HepG2 (cell line): ENCODE measurements around the gene SIGLEC1. TPM values are rescaled to one million over a fixed set of nuclear protein-coding genes. Genes with fewer than 3 reads are reported as not detected.

Experiments used
- ATAC-seq: fragments of 200-7000 bp; cut with Tn5 transposase; 3 replicates; pipeline ENCODE4 v1.9.1; 2020; ENCODE audit warnings: mild to moderate bottlenecking, moderate library complexity
- BruUV-seq: library from RNA; stranded (reverse); fragments of 400-500 nt; replicated peaks from 2 replicates; lab custom pipeline; 2021; lab: Mats Ljungman, UMichigan
- CTCF ChIA-PET: fragments of 300-600 bp; formaldehyde crosslinking; extraction: SDS; loops from one replicate; lab custom pipeline; 2021; ENCODE audit warnings: low total read pairs, inconsistent platforms, low intra/inter-chr PET ratio; lab: Yijun Ruan, JAX
- POLR2A ChIA-PET: fragments of 350-600 bp; sonication (Branson Sonifier 250); formaldehyde crosslinking; loops from one replicate; lab custom pipeline; 2020; ENCODE audit warnings: antibody characterized with exemption, inconsistent platforms; lab: Yijun Ruan, JAX
- DNase-seq: peaks from one replicate; pipeline ENCODE4 v3.0.0-alpha.2; 2015; ENCODE audit warnings: low spot score
- FAIRE-seq: peaks from 3 replicates; lab custom pipeline; 2011; peaks lifted over from hg19 to GRCh38; lab: Jason Lieb, UNC
- H2AFZ ChIP-seq: one replicate; pipeline ENCODE4 v1.6.1; 2011; ENCODE audit warnings: low read length, inconsistent platforms
- H3K27ac ChIP-seq: fragments of 300-600 bp; 3 replicates; pipeline ENCODE4 v1.8.0; 2011; ENCODE audit warnings: mixed run types, mild to moderate bottlenecking, mixed read lengths, low read length, inconsistent platforms; ENCODE audit not compliant: insufficient read depth; ENCODE audit errors: extremely low read length
- H3K27me3 ChIP-seq, 2 experiments: fragments of 200-600 bp in 1 of 2; 2 replicates in 1 of 2; 3 replicates in 1 of 2; pipeline versions ENCODE4 v1.6.0 to v1.8.0; 2011; ENCODE audit warnings: low read length in 2 of 2, mild to moderate bottlenecking in 2 of 2, moderate library complexity in 2 of 2, inconsistent platforms in 1 of 2; ENCODE audit not compliant: insufficient read depth in 2 of 2, control insufficient read depth in 1 of 2
- H3K36me3 ChIP-seq, 2 experiments: fragments of 200-600 bp in 1 of 2; replicated peaks in 1 of 2; 2 replicates in 1 of 2; 3 replicates in 1 of 2; pipeline versions ENCODE4 v1.5.1 to v1.8.0; 2011; ENCODE audit warnings: low read length in 2 of 2, inconsistent platforms in 1 of 2; ENCODE audit not compliant: insufficient read depth in 2 of 2, control insufficient read depth in 1 of 2
- H3K4me1 ChIP-seq: 2 replicates; pipeline ENCODE4 v1.5.1; 2012; ENCODE audit warnings: low read length, inconsistent platforms; ENCODE audit not compliant: insufficient read depth
- H3K4me2 ChIP-seq: 2 replicates; pipeline ENCODE4 v1.6.0; 2011; ENCODE audit warnings: low read depth, low read length, inconsistent platforms
- H3K4me3 ChIP-seq, 3 experiments: fragments of 200-600 bp in 1 of 3; sonication (generic), shearing (Covaris generic) in 1 of 3; replicated peaks in 1 of 3; 2 replicates each; pipeline ENCODE4 v1.5.1; 2011 to 2016; ENCODE audit warnings: low read length in 3 of 3, inconsistent platforms in 2 of 3, low read depth in 2 of 3, mild to moderate bottlenecking in 2 of 3, control low read depth in 1 of 3, mixed read lengths in 1 of 3; ENCODE audit not compliant: insufficient read depth in 1 of 3
- H3K79me2 ChIP-seq: one replicate; pipeline ENCODE4 v1.6.1; 2011; ENCODE audit warnings: low read length, inconsistent platforms; ENCODE audit not compliant: insufficient read depth
- H3K9ac ChIP-seq: 2 replicates; pipeline ENCODE4 v1.6.0; 2011; ENCODE audit warnings: mild to moderate bottlenecking, low read depth, low read length, inconsistent platforms; ENCODE audit not compliant: insufficient read depth
- H3K9me3 ChIP-seq: 2 replicates; pipeline ENCODE4 v1.5.1; 2012; ENCODE audit warnings: mild to moderate bottlenecking, low read length
- H4K20me1 ChIP-seq: 2 replicates; pipeline ENCODE4 v1.6.0; 2011; ENCODE audit warnings: inconsistent platforms, mild to moderate bottlenecking, low read length, moderate library complexity; ENCODE audit not compliant: insufficient read depth
- AKNA ChIP-seq: sonication (generic); formaldehyde crosslinking; IDR thresholded peaks from 2 replicates; pipeline ENCODE4 v1.4.0; 2020; ENCODE audit warnings: missing genetic modification reagents, borderline replicate concordance
- CREB1 ChIP-seq, 2 experiments: fragments of 450-650 bp in 1 of 2; IDR thresholded peaks; 2 replicates each; pipeline ENCODE4 v1.6.1; 2016 to 2017; ENCODE audit warnings: control low read depth in 1 of 2, mild to moderate bottlenecking in 1 of 2, missing compliant biosample characterization in 1 of 2, missing genetic modification characterization in 1 of 2
- HIC2 ChIP-seq: sonication (generic); formaldehyde crosslinking; IDR thresholded peaks from 2 replicates; pipeline ENCODE4 v1.9.0; 2022; ENCODE audit warnings: low read depth, missing genetic modification reagents
- HNRNPLL ChIP-seq: fragments of 200-400 bp; formaldehyde crosslinking; IDR thresholded peaks from 2 replicates; pipeline ENCODE4 v1.6.1; 2017; ENCODE audit warnings: mild to moderate bottlenecking, low read depth, low read length; ENCODE audit not compliant: poor library complexity, severe bottlenecking
- MTF2 ChIP-seq: sonication (generic); formaldehyde crosslinking; IDR thresholded peaks from 2 replicates; pipeline ENCODE4 v1.5.0; 2020; ENCODE audit warnings: missing genetic modification reagents, borderline replicate concordance
- RBFOX2 ChIP-seq: fragments of 200-400 bp; formaldehyde crosslinking; IDR thresholded peaks from 2 replicates; pipeline ENCODE4 v1.6.1; 2017; ENCODE audit warnings: low read depth, mild to moderate bottlenecking, low read length
- ZBTB10 ChIP-seq: sonication (generic); formaldehyde crosslinking; IDR thresholded peaks from 2 replicates; pipeline ENCODE4 v1.4.0; 2020; ENCODE audit warnings: missing genetic modification reagents, borderline replicate concordance
- ZBTB21 ChIP-seq: sonication (generic); formaldehyde crosslinking; IDR thresholded peaks from 2 replicates; pipeline ENCODE4 v1.4.0; 2020; ENCODE audit warnings: missing genetic modification reagents
- ZNF501 ChIP-seq: sonication (generic); formaldehyde crosslinking; IDR thresholded peaks from 2 replicates; pipeline ENCODE4 v1.5.1; 2020; ENCODE audit warnings: mild to moderate bottlenecking, moderate library complexity, missing genetic modification reagents
- WGBS: methylation state at CpG from one replicate; pipeline ENCODE4 v1.1.6; 2017; ENCODE audit warnings: low lambda C conversion rate; 5-methylcytosine and 5-hydroxymethylcytosine counted together
- in situ Hi-C: cut with HindIII; loops from 2 replicates; pipeline ENCODE4 v1.10.0; 2017; ENCODE audit warnings: low pct_unique_long_range_greater_than_20kb; ENCODE audit not compliant: extremely low pct_ligation_motif_present
- intact Hi-C: fragments of 100-400 bp; cut with micrococcal nuclease; formaldehyde crosslinking; loops from one replicate; pipeline ENCODE4 v1.10.0; 2022; ENCODE audit not compliant: unreplicated experiment
- polyA plus RNA-seq, 8 experiments: library from polyadenylated mRNA; depleted of rRNA in 3 of 8; stranded (reverse) in 7 of 8; unstranded in 1 of 8; fragments of >200 nt; fragmentation: Illumina TruSeq in 4 of 8; extraction: Trizol in 4 of 8; gene quantifications; 2 replicates each; pipeline versions ENCODE4 v1.2.1 to v1.2.3, GENCODE V29; 2011 to 2016; ENCODE audit warnings: low read depth in 4 of 8, missing spikeins in 1 of 8, mixed read lengths in 1 of 8; ENCODE audit not compliant: insufficient read depth in 1 of 8
- total RNA-seq, 5 experiments: library from RNA; depleted of rRNA; stranded (reverse); fragments of >200 nt; fragmentation: Illumina TruSeq; extraction: Trizol; gene quantifications; 2 replicates each; pipeline ENCODE4 v1.2.3, GENCODE V29; 2016; ENCODE audit warnings: low read depth in 1 of 5

Gene SIGLEC1
- total and polyA plus RNA-seq, 2 of the 13 experiments (the other 11 are each of a cell fraction or from before 2014, with no cell fraction given) = 0.01 TPM; not detected in 1

DNA sequence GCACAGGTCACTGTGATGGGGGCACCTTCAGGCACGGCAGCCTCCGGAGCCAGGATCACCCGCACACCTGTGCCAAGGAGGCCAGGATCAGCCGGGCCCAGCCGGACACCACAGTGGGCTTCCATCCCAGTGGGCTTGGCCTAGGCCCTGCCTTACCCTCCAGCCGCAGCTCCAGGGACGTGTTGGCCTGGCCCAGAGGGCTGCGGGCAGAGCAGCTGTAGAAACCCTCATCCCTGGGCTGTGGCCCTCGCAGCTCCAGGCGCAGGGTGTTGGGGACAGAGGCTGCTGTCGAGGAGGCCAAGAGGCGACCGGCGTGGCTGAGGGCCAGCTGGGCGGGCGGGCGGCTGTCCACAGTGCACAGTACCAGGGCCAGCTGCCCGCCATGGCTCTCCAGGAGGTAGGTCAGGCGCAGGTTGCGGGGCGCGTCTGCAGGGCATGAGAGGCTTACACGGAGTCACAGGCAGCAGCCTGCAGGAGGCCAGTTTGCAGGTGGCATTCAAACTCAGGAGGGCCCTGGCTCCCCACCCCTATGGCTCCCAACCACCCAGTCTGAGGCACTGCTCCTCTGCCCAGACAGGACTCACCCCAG is 19.6 kb downstream of the SIGLEC1 start:
- Histone ChIP-seq H3K27me3 (peaks cover 20 to 75% of the 10 kb centered on the region in 2 experiments; a peak in 4 of 5 replicates), H3K9ac (no peak overlapping the region), H3K4me3 (no peak overlapping the region), H3K79me2 (no peaks in the 10 kb centered on the region), H3K36me3 (no peaks in the 10 kb centered on the region), H3K27ac (no peak overlapping the region), H3K4me1 (peaks cover 9% of the 10 kb centered on the region; the same call in 1 of the 2 replicates), H3K4me2 (no peak overlapping the region), H2AFZ (no peak overlapping the region), H4K20me1 (no peaks in the 10 kb centered on the region; the same call in 1 of the 2 replicates), H3K9me3 (peaks cover 5% of the 10 kb centered on the region; the same call in 1 of the 2 replicates)
- DNase-seq = no peak
- CTCF ChIA-PET = no interaction called here
- intact Hi-C loops = no loop called here
- TF ChIP-seq RBFOX2 (no peak), CREB1 (IDR thresholded peaks at IDR 0.05) (no peak), CREB1 (CRISPR knock-in tag; IDR thresholded peaks at IDR 0.05) (no peak), ZBTB10 (CRISPR knock-in tag) (no peak), MTF2 (CRISPR knock-in tag) (0 out of 2 replicates have a peak, but pooled peaks have one; percentile 27), AKNA (no peak), ZBTB21 (CRISPR knock-in tag) (no peak), ZNF501 (CRISPR knock-in tag) (no peak), HNRNPLL (peak; percentile 4), HIC2 (CRISPR knock-in tag) (no peak)
- ATAC-seq = no peak; the same call in 2 of the 3 replicates
- POLR2A ChIA-PET = no interaction called here
- in situ Hi-C loops = no loop called here
- no peak for FAIRE-seq
- WGBS = 82% methylated on average over 10 of the region's 23 CpGs
- BruUV-seq = no TSS peak
